Activated CD4-positive, alpha-beta T cell treated with anti-CD3 and anti-CD28 coated beads for 24 hours (primary cell): Measurements from ENCODE around the gene FCHSD2.

Experiments used
- DNase-seq, 2 donors: peaks; one replicate each; pipeline ENCODE4 v3.0.0-alpha.2; 2020; ENCODE audit warnings: low read depth in 2 of 2

FCHSD2 gene

DNA sequence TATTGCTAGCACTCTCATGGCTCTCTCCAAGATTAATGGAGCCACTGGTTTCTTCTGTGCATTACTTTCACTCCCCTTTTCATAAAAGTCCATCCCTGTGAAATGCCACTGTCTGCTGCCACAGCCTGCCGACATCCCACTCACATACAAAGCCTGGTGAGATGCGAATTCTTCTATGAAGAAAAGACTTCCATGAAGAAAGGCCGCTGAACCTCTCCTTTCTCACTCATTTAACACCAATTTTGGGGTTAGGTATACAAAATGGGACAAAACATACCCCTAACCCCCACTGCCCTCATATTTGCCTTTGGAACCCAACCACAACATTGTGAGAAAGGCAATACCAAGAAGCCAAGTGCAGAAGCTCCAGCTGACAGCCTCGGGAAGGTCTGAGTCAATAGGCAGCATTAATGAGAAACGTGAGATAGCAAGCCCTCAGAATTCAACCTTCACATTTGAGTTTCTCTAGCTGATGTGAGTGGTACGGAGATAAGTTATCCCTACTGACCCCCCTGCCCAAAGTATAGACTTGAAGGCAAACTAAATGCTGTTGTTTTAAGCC, 171.5 kb downstream of the FCHSD2 start:
- no peak for DNase-seq

DNA sequence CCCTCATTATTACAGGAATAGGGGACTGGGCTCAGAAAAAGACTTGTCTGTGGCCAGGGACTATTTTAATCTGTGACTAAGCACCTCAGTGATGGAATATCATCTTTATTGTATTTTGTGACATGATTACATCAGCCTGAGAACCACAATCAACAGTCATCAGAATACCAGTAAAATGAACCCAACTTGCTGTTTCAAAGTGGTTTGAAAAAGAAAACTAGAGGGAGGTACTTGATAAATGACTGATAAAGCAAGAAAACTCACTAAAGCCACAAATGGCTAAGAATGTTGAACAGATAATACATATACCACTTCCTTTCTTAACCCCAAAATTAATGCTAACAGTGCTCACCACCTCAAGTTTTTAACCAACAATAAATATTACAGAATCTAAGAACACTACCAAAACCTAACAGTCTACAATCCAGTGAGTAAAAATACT, 172.2 kb downstream of the FCHSD2 start:
- no peak for DNase-seq

DNA sequence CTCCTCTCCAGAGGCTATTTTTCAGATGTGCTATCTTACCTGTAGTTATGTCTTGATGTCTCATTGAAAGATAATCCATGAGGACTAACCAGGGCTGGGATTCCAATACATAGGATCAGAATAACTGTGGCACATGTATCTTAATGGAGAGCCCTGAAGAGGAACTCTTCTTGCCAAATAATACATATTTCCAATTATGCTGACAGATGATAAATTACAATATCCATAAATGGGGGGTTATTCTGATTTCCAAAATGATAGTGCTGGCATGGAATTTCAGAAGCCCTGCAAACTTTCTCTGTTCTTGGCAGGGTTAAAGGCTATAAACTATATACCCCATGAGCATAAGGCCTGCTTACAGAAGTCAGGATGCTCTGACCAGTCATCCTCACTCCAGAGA, 173.7 kb downstream of the FCHSD2 start:
- DNase-seq: no peak

DNA sequence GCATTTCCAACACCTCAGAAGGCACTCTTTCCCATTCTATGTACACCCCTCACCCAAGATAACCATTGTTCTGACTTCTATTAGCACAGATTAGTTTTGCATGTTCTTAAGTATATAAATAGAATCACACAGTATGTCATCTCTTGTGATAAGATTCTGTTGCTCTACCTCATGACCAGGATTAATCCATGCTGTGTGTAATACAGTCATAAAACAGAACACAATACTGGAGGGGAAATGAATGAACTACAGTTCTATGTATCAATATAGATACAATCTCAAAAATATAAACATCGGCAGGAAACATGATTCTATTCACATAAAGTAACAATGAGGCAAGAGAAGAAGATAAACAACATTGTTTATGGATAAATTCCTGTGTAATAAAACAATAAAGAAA, 176.4 kb downstream of the FCHSD2 start:
- no peak for DNase-seq

DNA sequence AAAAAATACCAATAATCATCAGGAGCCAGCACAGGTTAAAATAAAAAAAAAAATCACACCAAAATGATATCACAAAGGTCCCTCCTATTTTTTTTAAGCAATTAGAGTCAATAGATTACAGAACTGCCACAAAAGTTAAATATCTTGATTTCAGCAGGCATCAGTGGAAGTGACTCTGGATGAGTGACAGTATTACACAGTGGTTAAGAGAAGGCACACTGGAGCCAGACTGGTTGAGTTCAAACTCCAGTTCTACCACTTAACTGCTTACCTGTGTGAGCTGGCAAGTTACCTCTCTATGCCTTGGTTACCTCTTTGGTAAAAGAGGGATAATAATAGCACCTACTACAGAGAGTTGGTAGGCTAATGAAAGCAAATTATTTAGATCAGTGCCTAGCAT, 179.4 kb downstream of the FCHSD2 start:
- DNase-seq: no peak

DNA sequence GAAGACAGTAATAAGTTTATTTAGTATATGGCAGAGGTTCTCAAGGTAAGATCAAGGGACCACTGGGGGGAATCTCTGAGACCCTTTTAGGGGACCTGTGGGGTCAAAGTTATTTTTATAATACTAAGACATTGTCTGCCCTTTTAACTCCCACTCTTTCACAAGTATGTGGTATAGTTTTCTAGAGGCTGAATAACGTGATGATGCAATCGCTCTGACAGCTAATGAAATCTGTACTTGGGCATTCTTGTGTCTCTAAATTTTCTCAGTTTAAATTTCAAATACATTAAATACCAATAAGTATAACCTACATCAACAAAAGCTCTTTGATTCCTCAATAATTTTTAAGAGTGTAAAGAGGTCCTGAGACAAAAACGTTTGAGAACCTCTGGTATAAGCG, 180.0 kb downstream of the FCHSD2 start:
- DNase-seq: no peak

DNA sequence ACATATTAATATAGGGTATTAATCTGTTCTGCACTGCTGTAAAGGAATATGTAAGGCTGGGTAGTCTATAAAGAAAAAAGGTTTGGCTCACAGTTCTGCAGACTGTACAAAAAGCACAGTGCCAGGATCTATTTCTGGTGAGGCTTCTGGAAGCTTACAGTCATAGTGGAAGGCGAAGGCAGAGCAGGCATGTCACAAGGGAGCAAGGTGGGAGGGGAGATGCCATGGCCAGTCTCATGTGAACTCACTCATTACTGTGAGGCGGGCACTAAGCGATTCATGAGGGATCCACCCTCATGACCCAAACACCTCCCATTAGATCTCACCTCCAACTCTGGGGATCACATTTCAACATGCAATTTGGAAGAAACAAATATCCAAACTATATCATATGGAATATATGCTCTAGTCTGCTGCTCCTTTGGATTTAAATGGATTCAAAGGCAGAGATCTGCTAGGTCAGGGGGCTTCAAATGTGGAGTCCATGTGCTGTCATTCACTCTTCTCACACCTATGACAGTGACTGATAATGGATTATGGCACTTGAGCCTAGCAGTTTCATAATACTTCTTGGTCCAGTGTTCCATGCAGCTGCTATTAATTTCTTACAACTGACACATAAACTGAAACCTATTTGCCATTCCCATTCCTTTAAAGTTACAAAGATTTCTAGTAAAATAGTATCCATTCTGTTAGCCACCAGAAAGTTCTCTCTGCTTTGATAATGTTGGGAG, 182.0 kb downstream of the FCHSD2 start:
- DNase-seq: no peak

DNA sequence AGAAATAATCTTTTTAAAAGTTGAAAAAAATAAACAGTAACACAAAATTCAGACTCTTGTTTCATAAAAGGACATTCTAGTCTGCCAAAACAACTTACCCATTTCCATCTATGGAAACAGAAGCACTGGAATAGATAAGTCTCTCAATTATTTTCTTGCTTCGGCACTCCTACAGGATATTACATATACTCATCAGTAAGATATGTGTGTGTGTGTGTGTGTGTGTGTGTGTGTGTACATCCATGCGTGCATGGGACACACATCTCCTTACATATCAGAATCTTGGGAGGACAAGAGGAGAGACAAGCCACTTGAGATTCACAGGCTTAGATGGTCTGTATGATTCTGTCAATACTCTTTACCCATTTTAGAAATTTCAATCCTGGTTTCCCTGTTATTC, 183.3 kb downstream of the FCHSD2 start:
- DNase-seq: no peak

DNA sequence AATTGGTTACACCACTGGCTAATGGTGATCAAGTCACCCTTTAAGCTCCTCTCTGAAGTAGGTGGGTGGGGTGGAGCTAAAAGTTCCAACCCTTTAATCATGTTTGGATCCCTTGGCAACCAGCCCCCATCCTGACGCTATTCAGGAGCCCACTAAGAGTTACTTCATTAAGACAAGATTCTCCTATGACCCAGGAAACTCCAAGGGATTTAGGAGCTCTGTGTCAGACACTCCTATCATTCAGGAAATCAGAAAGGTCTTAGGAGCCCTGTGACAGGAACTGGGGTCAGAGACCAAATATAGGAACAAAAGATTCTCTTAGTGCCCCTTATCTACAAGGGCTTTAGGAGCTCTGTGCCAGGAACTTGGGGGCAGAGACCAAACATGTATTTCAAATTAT, 186.7 kb downstream of the FCHSD2 start:
- no peak for DNase-seq

DNA sequence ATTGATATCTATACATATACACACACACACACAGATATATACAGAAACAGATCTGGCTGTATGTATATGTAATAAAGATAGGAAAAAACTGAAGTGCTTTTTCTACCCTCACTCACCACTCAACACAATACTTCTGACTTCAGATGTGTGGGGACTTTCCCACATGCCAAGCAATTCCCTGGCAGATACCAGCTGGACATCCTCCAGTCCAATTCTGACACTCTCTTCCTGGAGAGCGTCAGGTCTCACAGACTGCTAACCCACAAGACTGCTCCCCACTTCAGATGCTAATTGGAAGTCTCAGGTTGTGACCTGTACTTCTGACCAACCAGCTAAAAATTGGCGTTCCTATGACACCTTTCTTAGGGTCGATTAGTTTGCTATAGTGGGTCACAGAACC, 187.3 kb downstream of the FCHSD2 start:
- no peak for DNase-seq

DNA sequence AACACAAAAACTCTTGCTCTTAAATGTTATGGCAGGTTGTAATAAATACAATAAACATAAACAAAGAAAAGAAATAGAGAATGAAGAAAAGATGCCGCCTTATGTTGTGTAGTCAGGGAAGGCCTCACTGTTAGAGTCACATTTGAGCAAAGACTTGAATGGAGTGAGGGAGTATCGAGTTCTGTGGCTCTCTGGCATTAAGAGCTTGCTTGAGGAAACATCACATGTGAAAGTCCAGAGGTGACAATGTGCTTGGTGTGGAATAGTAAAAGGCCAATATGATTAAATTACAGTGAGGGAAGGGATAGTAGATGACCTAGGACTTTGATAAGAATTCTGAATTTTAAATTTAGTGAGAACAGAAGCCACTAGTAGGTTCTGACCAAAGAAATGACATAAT, 188.5 kb downstream of the FCHSD2 start:
- DNase-seq: no peak

DNA sequence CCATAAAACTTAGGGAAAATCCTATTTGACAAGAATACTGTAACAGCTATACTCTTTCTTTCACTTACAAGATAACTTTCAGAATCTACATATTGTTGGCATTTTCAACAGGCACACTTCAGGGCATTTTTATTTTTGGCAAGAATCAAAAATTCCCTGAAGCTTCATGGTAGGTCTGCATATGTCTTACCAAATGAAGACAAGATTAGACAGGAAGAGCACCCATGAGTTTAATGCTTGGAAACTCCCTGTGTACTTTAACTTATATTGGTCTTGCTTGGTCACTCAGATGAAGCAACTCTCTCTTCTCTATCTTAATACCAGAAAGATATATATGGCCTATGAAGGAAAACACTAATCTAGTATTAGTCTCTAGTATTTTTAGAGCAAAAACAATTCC, 190.2 kb downstream of the FCHSD2 start:
- DNase-seq: no peak

DNA sequence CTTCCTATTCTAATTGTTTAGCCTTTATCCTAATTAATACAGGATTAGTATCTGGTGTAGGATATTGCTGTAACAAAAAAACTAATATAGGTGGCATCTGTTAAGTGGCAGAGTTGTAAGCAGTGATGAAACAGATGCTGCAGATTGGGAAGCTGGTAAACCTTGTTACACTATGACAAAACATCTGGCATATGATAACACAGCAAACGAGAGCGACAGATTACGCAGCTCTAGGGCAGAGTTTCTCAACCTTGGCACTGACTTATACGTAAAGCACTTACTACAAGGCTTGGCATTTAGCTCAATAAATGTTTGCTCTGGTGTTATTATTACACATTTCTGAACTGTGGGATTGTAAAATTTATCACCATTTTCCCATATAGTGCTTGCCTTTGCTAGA, 190.9 kb downstream of the FCHSD2 start:
- no peak for DNase-seq

DNA sequence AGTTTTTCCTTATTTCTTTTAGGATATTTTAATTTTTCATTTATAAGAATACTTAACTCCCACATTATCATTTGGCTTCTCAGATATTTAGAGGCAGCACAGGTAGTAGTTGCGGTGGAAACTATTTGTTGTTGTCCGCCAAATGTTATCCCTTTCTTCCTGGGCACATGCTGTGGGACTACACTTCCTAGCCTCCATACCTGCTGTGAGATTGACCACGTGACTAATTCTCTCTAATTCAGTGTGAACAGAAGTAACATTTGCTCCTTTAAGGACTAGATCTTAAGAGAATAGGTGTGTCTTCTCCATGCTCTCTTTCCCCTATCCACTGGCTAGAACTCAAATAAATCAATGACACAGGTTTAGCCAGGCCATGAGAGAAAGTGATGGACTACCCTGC, 191.4 kb downstream of the FCHSD2 start:
- DNase-seq: no peak

DNA sequence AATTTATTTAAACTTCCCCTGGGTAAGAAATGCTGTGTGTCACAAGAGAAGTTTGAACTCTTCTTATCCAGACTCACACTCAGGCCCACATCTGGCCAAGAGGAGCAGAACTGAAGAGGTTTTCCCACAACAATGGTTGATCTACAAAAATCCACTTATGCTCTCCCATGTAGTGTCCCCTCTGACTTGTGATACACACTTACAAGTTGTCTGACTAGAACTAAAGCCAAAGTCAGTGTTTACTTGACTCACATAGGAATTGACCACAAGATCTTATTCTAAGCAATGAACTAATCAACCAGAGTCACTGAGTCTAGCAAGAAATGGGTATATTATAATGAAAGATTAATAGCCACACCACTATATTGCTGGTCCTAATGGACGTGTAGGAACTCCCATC, 194.9 kb downstream of the FCHSD2 start:
- DNase-seq: no peak

DNA sequence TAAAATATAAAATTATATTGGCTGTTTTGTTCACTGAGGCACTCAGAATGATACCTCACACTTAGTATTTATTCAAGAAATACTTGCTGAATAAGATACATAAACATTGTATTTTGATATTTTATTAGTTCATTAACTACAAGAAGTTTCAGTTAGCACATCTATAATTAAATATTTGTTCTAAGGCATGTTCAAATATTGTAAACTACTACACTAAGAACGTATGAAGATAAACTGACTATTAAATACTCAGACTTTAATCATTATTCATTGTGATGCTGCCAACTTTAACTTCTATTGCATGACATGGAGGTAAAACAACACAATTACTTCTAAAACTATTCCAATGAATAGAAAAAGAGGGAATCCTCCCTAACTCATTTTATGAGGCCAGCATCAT, 198.5 kb downstream of the FCHSD2 start:
- no peak for DNase-seq

DNA sequence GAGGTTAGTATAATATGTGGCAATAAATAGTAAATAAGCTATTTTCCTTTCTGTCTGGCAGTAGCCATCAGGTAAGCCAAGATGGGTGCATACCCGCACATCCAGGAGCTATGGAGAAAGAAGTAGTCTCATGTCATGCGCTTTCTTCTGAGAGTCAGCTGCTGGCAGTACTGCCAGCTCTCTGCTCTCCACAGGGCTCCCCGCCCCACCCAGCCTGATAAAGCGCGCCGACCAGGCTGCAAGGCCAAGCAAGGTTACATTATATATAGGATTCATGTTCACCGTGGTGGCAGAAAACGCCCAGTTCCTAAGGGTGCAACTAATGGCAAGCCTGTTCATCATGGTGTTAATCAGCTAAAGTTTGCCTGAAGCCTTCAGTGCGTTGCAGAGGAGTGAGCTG, 201.7 kb downstream of the FCHSD2 start:
- no peak for DNase-seq

DNA sequence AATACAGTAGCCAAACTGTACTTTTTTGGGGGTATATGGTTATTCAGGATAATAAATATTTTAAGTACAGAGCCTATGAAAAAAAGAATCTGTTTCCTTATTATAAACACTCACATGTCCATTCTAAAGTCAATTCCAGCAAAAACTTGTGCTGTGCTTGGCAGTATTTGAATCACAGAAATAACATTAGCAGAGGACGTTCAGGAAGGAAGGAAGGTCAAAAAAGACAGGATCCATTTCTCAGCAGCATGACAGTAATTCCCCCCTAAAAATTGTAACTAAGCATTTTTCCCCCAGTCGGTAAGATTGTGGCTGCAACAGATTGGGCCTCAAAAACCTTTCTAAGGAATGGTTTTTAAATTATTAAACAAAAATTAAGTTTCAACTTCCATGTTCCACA, 203.1 kb downstream of the FCHSD2 start:
- DNase-seq: no peak

DNA sequence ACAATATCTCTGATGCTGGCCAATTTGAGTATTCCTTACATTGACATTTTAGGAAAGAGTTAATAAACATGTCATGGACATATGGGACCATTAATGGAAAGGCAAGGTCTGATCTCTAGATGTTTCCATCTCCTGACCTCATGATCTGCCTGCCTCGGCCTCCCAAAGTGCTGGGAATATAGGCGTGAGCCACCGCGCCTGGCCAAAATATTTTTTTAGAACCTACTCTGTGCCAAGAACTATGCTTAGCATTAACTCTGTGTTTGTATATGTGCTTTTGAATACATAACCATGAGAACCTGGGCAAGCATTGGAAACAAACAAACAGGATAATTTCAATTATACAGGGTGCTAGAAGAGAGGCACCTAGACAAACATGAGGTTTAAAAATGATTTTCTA, 204.7 kb downstream of the FCHSD2 start:
- DNase-seq: no peak

DNA sequence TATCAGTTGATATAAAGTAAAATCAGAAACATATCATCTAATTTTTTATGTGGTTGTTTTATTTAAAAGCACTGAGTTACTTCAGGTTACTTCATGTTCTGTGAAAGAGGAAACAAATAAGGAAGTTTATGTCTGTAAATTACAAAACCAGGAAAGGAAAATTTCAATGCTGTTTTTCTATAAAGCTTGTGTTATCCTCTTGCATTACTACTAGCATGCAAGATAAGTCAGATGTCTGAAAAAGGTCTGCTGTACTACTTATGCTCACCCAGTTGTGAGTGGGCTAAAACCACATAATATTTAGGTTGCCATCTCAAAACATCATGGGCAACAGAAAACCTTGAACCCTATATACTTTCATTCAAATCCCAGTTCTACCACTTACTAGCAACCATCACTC, 206.4 kb downstream of the FCHSD2 start:
- DNase-seq: no peak

DNA sequence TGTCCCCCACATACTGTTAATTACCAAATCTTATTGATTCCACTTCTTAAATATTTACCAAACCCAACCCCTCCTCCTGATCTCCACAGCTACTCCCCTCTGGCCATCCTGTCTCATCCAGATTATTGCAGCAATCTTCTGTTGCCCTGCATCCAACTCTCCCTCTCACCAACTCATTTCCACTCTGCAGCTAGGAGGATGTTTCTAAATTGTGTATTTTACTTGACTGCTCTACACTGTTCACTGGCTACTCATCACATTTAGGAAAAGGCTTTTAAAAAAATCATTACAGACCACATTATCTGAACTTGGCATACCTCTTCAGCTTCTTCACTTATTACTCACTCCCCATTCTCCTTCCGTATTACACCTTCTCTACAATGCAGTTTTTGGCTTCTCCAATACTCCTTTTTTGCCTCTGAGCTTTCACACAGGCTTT, 210.0 kb downstream of the FCHSD2 start:
- no peak for DNase-seq

DNA sequence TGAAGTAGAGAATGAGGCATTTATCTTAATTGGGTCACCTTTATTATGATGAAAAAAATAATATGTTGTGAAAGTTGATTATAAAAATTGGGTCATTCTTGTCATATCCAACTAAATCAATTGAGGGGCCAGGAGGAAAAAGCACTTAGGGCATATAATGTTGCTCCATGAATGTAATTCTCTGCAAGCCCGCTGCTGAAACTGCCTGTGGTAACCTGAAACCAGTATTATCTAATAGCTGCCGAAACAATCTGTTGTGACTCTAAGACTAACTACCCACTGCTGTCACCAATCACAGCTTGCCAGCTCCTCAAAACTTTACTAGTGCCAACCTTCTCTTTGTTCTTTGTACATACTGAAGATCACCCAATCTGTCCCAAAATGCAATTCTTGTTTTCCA, 212.1 kb downstream of the FCHSD2 start:
- no peak for DNase-seq

DNA sequence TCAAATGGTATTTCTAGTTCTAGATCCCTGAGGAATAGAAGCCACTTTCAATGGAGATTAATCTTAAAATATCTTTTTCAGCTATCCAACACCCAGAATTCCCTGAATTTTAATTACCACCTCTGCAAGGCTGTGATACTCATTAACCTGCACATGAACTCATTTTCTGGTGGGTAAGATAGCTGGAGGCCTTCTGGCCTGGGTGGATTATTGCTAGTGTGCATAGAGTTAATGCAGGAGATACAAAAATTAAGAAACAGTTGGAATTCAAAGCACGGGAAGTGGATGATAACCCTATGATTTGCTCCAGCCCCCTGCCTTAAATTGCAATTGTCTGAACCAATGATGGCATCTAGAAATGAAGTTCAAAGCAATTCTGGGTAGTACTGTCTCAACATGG, 212.9 kb downstream of the FCHSD2 start:
- DNase-seq: no peak

DNA sequence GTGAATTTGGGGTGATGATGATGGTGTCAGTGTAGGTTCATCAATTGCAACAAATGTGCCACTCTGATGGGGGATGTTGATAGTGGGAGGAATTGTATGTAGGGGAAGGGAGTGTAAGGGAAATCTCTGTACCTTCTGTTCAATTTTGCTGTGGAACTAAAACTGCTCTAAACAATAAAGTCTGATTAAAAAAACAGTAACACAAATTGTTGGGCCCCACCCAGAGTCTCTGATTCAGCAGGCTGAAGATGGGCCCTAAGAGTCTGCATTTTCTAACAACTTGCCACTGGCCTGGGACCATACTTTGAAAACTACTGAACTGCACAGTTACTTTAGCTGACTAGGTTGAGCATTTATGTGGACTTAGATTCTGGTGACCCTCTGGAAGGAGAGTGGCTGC, 214.7 kb downstream of the FCHSD2 start:
- no peak for DNase-seq
